ENCODE measurements around the gene SLC2A4.

The SLC2A4 gene

DNA sequence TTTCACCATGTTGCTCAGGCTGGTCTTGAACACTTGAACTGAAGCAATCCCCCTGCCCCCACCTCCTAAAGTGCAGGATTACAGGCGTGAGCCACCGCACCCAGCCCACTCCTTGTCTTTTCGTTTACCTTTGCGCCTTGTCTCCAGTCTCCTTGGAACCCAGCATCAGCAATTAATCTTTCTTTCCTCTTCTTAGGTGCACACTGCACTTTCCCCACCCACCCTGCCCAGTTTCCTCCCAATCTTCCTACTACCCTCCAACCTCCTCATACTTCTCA is 17.8 kb upstream of the SLC2A4 start:
- DNase-seq (ENCODE audit: low read depth in 2 of 2, low spot score in 1 of 2), result no peak

DNA sequence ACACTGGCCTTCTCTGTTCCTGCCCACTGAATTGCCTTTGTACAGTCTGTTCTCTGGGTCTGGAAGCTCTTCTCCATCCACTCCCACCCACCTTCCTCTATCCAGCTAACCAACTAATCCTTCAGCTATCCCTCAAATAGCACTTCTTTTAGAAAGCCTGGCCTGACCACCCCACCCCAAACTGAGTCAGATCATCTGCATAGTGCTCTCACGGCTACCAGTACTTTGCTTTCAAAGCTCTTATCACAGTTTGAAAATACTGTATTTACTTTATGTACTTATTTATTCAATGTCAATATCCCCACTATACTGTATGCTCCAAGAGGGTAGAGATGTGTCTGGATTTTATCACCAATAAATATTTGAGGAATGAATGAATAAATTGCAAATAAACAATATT is 14.7 kb upstream of the SLC2A4 start:
- no peak for DNase-seq (ENCODE audit: low read depth in 2 of 2, low spot score in 1 of 2)

DNA sequence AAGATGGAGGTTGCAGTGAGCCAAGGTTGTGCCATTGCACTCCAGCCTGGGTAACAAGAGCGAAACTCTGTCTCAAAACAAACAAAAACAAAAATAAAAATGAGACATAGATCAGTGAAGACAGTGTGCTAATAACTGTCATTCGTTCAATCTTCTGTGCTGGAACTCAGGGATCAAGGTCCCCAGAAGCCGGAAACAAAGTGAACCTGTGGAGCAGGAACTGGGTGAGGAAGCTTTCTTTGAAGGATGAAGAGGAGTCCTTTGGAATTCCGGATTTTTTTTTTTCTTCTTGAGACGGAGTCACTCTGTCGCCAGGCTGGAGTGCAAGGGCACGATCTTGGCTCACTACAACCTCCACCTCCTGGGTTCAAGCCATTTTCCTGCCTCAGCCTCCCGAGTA is 2.1 kb upstream of the SLC2A4 start:
- DNase-seq (ENCODE audit: low read depth in 2 of 2, low spot score in 1 of 2), result no peak

DNA sequence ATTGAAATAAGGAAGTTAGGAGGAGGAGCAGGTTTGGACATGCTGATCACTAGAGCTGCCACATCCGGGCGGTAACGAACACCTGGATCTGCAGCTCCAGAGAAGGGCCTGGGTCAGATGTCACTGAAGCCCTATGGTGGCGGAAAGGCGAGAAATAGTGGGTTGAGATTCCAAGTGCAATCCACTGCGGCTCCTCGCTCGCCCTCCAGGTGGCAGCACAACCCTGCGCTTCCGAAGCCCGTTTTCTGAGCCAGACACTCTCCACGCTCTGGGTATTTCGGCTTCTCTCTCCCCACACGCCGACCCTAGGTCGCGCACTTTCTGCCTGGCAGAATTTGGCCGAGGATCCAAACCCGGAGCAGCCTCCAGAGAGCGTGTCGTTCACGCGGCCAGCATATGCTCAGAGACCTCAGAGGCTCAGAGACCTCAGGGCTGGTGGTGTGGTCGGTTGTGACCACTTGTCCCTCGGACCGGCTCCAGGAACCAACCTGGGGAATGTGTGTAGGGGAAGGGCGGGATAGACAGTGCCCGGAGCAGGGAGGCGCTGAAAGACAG is 922 bp upstream of the SLC2A4 start:
- DNase-seq (ENCODE audit: low read depth in 2 of 2, low spot score in 1 of 2), result peak; percentile 61 to 71

DNA sequence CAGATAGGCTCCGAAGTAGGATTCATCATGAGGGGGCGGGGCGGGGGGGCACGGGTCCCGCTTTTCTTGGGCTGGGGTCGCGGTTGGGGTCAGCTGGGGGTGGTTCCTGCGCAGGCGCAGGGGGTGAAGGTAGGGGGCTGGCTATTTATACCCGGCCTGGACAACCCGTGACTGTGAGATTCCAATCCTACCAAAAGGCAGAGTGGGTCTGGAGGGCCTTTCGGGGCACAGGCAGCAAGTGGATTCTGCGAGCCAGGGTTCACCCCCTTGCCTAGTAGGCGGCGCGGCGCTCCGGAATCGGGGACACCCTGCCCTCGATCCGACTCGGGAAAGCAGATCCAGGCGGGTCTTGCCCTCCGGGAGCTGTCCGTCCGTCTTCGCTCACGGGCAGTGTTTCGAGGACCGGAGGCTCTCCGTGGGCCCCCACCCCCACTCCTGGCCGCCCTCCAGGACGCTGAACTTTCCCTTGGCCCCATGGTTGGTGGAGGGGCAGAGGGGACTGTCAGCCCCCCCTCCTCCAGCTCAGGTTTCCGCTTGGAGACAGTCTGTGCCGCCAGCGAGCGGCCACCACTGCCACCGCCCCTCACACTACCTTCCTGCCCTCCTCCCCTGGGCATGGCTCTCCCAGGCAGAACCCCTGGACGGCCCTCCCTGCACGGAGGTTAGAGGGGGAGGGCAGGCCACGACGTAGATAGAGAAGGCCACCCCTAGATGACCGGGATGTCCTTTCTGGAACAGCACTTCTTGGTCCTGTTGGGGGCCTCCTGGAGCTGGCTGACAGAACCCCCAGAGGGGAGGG is 634 bp downstream of the SLC2A4 start:
- DNase-seq (ENCODE audit: low read depth in 2 of 2, low spot score in 1 of 2), result no peak

DNA sequence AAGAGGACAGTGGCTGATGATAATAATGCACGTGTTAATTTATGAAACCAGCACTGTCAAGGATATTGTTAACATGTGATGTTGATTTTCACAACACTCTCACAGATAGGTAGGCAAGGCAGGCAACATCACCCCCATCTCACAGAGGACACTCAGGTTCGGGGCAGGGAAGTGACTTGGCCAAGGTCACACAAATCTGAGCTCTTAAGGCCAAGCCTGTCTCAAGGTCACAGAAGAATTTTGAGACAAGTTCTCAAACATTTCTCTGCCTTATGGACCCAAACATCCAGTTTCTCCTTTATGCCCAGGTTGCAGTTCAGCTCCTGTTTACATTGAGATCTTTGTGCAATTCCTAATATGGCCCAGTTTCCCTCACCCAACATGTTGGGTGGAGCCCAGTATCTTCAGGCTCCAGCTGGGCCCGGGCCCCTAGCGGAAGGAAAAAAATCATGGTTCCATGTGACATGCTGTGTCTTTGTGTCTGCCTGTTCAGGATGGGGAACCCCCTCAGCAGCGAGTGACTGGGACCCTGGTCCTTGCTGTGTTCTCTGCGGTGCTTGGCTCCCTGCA is 1.3 kb downstream of the SLC2A4 start:
- no peak for DNase-seq (ENCODE audit: low read depth in 2 of 2, low spot score in 1 of 2)

DNA sequence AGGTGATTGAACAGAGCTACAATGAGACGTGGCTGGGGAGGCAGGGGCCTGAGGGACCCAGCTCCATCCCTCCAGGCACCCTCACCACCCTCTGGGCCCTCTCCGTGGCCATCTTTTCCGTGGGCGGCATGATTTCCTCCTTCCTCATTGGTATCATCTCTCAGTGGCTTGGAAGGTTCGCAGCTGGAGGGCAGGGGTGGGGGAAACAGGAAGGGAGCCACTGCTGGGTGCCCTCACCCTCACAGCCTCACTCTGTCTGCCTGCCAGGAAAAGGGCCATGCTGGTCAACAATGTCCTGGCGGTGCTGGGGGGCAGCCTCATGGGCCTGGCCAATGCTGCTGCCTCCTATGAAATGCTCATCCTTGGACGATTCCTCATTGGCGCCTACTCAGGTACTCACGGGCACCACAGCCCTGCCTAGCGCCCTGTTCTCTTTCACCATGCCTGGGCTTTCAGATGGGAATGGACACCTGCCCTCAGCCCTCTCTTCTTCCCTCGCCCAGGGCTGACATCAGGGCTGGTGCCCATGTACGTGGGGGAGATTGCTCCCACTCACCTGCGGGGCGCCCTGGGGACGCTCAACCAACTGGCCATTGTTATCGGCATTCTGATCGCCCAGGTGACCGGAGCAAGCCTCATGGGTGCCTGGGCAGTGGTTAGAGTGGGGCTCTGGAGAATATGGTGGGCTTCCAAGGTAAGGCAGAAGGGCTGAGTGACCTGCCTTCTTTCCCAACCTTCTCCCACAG is 2.1 kb downstream of the SLC2A4 start:
- no peak for DNase-seq (ENCODE audit: low read depth in 2 of 2, low spot score in 1 of 2)

DNA sequence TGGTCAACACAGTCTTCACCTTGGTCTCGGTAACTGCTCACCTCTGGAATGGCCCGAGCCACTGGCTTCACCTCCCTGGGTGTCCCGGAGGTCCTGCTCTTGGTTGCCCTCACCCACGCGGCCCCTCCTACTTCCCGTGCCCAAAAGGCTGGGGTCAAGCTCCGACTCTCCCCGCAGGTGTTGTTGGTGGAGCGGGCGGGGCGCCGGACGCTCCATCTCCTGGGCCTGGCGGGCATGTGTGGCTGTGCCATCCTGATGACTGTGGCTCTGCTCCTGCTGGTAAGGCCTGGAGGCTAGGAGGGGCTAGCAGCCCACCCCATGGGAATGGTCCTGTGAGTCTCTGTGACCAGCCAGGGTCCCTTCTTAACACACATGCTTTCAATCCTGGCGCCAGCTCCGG is 3.4 kb downstream of the SLC2A4 start:
- no peak for DNase-seq (ENCODE audit: low read depth in 2 of 2, low spot score in 1 of 2)

DNA sequence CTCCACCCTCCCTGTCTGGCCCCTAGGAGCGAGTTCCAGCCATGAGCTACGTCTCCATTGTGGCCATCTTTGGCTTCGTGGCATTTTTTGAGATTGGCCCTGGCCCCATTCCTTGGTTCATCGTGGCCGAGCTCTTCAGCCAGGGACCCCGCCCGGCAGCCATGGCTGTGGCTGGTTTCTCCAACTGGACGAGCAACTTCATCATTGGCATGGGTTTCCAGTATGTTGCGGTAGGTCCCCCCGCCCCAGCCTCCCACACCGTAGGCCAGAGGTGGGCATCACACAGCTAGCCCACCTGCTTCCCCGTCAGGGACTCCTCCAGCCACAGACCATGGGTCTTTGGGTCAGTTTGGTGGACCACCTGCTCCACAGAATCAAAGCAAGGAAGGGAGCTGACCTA is 4.2 kb downstream of the SLC2A4 start:
- DNase-seq (ENCODE audit: low read depth in 2 of 2, low spot score in 1 of 2), result no peak

DNA sequence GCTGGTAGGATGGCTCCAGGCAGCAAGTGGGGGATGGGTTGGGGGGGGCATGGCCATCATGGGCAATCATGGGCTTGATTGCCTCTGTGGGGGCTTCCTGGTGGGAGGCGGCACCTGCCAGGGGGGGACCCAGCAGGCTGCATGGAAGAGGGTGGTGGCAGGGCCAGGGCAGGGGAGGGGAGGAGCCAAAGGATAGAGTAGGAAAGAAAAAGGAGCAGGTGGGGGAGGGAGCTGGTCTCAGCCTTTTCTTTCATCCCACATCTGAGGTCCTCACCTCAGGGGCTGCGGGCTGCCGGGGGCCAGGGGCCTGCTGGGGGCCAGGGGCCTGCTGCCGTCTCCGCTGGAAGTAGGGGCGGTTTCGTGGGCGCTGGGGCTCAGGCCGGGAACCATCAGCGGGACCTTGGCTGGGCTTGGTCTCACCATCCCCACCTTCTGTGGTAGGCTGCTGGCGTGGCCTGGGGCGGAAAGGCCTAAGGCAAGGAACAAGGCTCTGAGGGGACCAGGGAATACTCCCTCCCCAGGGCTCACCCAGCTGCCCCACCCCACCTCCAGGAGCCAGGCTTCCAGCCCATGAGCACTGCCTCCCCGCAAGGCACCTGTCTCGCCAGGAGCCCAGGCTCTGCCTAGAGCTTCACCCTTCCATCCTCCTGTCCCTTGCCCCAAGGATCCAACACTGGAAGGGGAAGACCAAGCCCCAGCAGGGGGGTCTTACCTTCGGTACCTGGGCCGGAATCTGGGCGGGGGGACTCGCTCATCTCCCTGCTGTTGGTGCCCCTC is 7.9 kb downstream of the SLC2A4 start:
- DNase-seq (ENCODE audit: low read depth in 2 of 2, low spot score in 1 of 2), result no peak

DNA sequence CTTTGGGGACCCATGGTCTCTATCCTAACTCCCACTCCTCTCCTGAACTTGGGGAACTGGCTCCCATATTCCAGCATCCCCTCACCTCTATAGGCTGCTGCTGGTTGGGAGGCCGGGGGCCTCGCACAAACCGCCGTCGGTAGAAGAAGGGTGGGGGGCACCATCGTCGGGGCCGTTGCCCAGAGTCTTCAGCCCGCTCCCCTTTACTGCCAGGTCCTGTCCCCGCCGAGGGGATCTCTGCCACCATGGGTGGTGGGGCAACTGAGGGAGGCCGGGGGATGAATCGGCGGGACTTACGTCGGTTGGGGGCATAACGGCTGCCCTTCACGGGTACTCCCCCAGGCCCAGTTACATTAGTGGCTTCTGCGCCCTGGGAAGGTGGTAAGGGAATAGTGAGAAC is 8.6 kb downstream of the SLC2A4 start:
- no peak for DNase-seq (ENCODE audit: low read depth in 2 of 2, low spot score in 1 of 2)

DNA sequence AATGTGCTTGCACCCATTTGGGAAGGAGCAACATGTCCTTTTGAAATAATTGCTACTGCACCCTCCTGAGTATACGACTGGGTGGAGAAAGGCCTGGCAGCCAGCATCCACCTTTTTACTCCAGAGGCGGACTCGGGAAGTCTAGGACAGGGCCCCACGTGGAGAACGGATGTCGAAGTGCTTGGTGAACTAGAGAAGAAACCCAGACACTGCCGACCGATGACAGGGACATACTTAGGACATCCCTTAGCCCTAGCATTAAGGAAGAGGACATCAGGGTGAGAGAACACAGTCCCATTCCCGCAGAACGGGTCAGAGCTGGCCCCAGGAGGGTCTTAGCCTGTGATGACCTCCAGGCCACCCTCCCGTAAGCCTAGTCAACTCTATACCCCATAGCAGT is 9.2 kb downstream of the SLC2A4 start:
- no peak for DNase-seq (ENCODE audit: low read depth in 2 of 2, low spot score in 1 of 2)

DNA sequence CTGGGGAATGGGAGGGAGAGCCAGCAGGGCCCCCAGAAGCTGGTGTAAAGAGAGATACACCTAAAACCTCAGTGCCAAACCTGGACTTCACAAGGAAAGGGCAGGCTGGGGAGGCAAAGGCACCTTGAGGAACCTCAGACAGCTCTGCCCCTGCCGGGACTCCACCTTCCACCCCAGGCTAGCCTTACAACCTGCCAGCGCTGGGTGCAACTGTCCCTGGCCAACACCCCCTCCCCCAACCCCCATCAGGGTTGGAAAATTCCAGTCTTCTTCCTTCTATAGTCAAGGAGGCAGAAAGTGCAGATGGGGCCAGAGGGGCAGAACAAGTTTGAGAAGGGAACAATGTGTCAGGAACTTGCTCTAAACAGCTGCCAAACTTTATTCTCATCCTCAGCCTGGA is 10.7 kb downstream of the SLC2A4 start:
- DNase-seq (ENCODE audit: low read depth in 2 of 2, low spot score in 1 of 2), result no peak

DNA sequence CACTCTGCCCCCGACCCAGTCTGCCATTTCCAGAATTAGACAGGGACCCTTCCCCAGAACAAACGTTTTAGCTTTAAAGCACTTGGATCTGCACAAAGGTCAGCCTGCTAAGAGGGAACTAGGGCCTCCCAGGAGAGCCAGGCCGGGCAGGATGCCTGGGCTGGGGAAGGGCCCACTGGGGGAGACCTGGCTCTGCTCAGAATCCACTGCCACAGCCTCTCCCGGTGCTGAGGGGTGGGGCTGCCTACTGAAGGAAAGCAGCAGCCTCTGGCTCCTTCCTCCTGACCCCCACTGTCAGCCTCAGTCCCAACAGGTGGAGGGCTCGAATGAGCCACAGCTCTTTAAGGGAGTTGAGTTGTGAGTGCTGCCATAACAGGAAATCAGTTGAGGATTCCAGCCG is 11.2 kb downstream of the SLC2A4 start:
- no peak for DNase-seq (ENCODE audit: low read depth in 2 of 2, low spot score in 1 of 2)

DNA sequence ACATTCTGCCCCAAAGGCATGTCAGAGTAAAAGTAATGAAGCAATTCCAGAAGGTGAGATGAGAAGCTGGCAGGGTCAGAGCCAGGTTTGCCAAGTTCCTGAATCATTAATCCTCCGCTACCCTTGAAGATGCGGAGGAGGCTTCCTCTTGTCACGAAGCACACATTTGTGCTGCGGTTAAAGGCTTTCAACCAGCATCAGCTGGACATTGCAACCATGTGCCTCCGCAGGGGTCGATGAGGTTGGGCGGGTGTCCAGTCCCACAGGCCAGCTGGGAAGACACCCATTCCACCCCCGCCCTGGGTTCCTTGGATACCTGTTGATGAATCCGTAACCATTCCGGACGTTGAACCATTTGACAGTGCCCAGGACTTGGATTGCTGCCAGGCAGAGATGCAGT is 11.6 kb downstream of the SLC2A4 start:
- no peak for DNase-seq (ENCODE audit: low read depth in 2 of 2, low spot score in 1 of 2)

DNA sequence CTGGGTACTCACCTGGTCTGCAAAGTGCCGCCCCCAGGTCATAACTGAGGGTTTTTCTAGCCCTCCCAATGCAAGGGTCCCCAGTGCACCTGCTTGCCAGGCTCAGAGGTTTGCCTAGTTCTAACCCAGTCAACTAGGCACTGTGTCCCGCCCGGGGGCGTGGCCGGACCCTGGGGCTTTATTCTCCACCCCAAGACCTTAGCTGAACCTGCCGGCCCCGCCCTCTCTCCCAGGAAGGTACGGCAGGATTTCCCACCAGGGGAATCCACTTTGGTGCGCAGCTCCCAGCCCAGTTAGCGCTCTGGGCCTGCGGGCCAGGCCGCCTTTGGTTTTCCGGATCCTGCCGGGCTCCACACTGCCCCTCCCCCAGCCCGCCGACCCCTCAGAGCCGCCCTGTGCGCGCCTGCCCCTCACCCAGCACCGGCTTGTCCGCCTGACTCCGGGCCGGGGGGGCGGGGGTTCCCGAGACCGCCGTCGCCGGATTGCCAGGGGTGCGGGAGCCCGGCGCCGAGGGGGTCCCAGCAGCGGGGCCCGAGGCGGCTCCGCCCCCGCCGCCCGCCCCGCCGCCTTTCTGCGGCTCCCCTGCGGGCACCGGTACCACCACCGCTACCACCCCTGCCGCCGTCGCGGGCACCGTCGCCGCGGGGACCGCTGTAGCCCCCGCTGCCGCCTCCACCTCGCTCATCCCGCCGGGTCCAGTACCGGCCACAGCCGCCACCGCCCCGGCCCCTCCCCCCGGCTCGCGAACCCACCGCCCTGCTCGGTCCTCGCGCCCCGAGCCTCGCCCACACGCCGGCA is 12.5 kb downstream of the SLC2A4 start:
- no peak for DNase-seq (ENCODE audit: low read depth in 2 of 2, low spot score in 1 of 2)

DNA sequence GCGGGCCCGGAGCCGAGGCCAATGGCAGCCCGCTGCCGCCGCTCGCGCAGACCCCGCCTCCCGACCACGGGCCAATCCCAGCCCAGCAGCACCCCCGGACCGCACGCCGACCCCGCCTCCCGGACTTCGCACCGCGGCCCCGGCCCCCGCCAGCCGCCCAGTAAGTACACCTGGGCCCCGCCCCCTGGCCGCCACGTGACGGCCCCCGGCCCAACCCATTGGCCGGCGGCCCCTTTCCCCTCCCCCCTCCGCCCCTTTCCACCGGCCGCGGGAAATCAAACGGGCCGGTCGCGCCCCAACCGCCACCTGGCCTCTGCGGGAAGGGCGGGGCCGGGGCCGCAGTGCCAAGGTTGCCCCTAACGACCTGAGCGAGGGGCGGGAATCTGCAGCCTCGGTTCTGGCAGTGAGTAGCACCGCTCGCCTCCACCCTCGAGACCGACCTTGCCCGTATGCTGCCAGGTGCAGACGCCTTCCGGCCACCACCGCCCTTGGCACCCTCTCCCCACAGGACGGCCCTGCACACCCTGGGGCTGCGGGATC is 13.2 kb downstream of the SLC2A4 start, which contains the start of gene YBX2:
Gene YBX2 (minus strand): TSS at position 26 of the 540 bp plus-strand sequence. CDS start 139 bp downstream, outside the sequence.
- peak in 1 of 2 donors; percentile 50 for DNase-seq (ENCODE audit: low read depth in 2 of 2, low spot score in 1 of 2)

DNA sequence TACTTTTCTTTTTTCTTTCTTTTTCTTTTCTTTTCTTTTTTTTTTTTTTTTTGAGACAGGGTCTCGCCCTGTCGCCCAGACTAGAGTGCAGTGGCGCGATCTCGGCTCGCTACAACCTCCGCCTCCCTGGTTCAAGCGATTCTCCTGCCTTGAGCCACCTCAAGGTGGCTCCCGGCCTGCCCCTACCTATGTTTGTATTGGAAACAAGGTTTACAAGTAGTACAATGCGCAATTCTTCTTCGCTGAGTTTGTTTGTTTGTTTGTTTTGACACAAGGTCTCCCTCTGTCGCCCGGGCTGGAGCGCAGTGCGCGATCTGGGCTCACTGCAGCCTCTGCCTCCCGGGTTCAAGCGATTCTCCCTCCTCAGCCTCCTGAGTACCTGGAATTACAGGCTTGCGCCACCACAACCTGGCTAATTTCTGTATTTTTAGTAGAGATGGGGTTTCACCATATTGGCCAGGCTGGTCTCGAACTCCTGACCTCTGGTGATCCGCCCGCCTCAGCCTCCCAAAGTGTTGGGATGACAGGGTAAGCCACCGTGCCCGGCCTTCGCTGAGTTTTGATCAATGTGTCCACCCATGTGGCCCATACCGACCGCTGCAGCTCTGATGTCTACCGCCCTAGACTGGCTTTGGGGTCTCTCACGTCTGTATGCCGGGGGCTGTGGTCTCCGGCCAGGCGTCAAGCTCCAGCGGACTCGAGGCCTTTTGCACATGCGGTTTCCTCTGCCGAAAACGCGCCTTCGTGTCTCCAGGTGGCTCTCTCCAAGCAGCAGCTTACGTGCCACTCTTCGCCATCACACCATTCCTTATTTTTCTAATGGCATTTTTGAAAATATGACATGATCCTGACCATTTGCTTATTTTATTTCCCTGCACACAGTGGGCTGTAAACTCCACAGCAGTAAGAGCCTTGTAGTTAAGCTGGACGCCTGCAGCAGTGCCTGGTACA is 14.0 kb downstream of the SLC2A4 start:
- DNase-seq (ENCODE audit: low read depth in 2 of 2, low spot score in 1 of 2), result no peak

DNA sequence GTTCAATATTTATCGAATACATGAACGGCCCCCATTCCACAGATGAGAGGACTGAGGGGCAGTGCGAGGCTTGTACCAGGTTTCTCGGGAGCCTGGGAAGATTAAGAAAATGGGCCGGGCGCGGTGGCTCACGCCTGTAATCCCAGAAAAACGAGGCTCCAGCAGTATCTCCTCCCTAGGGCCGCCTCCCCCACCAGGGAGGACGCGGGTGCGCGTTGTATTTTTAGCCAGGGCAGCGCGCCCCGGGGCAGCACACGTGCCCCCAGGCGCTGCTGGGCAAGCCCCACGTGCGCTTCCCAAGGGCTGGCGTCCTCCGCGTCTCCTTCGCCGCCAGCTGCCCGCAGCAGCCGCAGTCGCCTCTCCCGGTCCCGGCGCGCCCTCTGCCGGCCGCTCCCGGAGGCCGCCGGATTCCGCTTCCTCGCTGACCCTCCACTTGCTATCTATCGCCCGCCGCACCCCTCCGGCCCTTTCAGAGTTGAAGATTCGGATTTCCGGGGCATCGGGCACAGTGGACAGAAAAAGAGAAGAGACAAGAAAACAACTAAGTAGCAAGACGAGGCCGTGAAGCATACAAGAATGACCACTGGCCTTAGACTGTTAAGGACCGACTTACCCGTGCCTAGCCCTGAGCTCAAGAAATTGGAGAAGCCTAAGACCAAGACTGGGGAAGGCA is 14.8 kb downstream of the SLC2A4 start:
- DNase-seq (ENCODE audit: low read depth in 2 of 2, low spot score in 1 of 2), result no peak

Data from stimulated activated CD8-positive, alpha-beta memory T cell treated with anti-CD3 and anti-CD28 coated beads, Interleukin-4, amount 100 ng/mL, for 1 hour (primary cell).